GM15510 (cell line): ENCODE results near the gene GNB1L.

Experiments
- POLR2A ChIP-seq: IDR thresholded peaks from 3 replicates; pipeline ENCODE4 v1.6.1; 2011; ENCODE audit warnings: borderline replicate concordance; ENCODE audit not compliant: insufficient read length; ENCODE audit errors: extremely low read depth

Gene GNB1L

GRCh38 chr22:19882446-19883381 lies 28.0 kb upstream of the GNB1L start:
- TF ChIP-seq POLR2A, result no peak

GRCh38 chr22:19880786-19881569 lies 26.3 kb upstream of the GNB1L start:
- no peak for TF ChIP-seq POLR2A

GRCh38 chr22:19879992-19880785 lies 25.5 kb upstream of the GNB1L start:
- no peak for TF ChIP-seq POLR2A

- no peak for TF ChIP-seq POLR2A
Observed at GRCh38 chr22:19879643-19879991, 24.9 kb upstream of the GNB1L start.

- no peak for TF ChIP-seq POLR2A
Observed at GRCh38 chr22:19879246-19879570, 24.5 kb upstream of the GNB1L start.

GRCh38 chr22:19878461-19879245 lies 24.0 kb upstream of the GNB1L start:
- no peak for TF ChIP-seq POLR2A

- TF ChIP-seq POLR2A, result no peak
Observed at GRCh38 chr22:19877626-19878339, 23.1 kb upstream of the GNB1L start.

GRCh38 chr22:19876941-19877625 lies 22.4 kb upstream of the GNB1L start:
- TF ChIP-seq POLR2A, result no peak

- TF ChIP-seq POLR2A, result no peak
Observed at GRCh38 chr22:19876314-19876940, 21.8 kb upstream of the GNB1L start.

GRCh38 chr22:19875531-19876313 lies 21.0 kb upstream of the GNB1L start:
- TF ChIP-seq POLR2A, result no peak

GRCh38 chr22:19875061-19875530 lies 20.4 kb upstream of the GNB1L start:
- no peak for TF ChIP-seq POLR2A

- no peak for TF ChIP-seq POLR2A
Observed at GRCh38 chr22:19874307-19875060, 19.8 kb upstream of the GNB1L start.

GRCh38 chr22:19873960-19874306 lies 19.3 kb upstream of the GNB1L start:
- no peak for TF ChIP-seq POLR2A
